Activated B cell treated with CpG ODN at 0.5 μM for 24 hours (primary cell): ENCODE measurements around the gene YLPM1. TPM values are rescaled to one million over a fixed set of nuclear protein-coding genes. Genes with fewer than 3 reads are reported as not detected.

Source experiments
- ATAC-seq: fragments of 200-7000 bp; cut with Tn5 transposase; one replicate; pipeline ENCODE4 v1.10.0; 2021; ENCODE audit warnings: low read depth, mild to moderate bottlenecking, moderate library complexity
- CTCF ChIA-PET: fragments of 350-600 bp; sonication (Branson Sonifier 250); formaldehyde crosslinking; loops from one replicate; lab custom pipeline; 2021; ENCODE audit warnings: antibody characterized with exemption; lab: Charles Lee
- POLR2A ChIA-PET: fragments of 350-600 bp; sonication (Branson Sonifier 250); formaldehyde crosslinking; loops from one replicate; lab custom pipeline; 2021; ENCODE audit warnings: antibody characterized with exemption; lab: Charles Lee
- DNase-seq: peaks from one replicate; pipeline ENCODE4 v3.0.0; 2022
- H3K27ac Mint-ChIP-seq: one replicate; pipeline ENCODE4 v1.8.0; 2020; ENCODE audit warnings: mixed read lengths
- H3K27me3 Mint-ChIP-seq: one replicate; pipeline ENCODE4 v1.8.0; 2021; ENCODE audit warnings: mixed read lengths
- H3K36me3 Mint-ChIP-seq: one replicate; pipeline ENCODE4 v1.8.0; 2021; ENCODE audit warnings: low read depth, mixed read lengths
- H3K4me1 Mint-ChIP-seq: one replicate; pipeline ENCODE4 v1.8.0; 2021; ENCODE audit warnings: mixed read lengths
- H3K4me3 Mint-ChIP-seq: one replicate; pipeline ENCODE4 v1.8.0; 2020; ENCODE audit warnings: mild to moderate bottlenecking, mixed read lengths
- H3K9me3 Mint-ChIP-seq: one replicate; pipeline ENCODE4 v1.8.0; 2020; ENCODE audit warnings: mixed read lengths
- intact Hi-C: fragments of 100-400 bp; cut with micrococcal nuclease; formaldehyde crosslinking; loops from one replicate; pipeline ENCODE4 v1.15.1; 2024
- total RNA-seq: library from RNA; stranded (reverse); gene quantifications from 2 replicates; pipeline ENCODE4 v1.2.3, GENCODE V29; 2022
- TF ChIP-seq, protein P1 (sequence below): fragments of 200-600 bp; IDR thresholded peaks from one replicate; pipeline ENCODE4 v1.8.0; 2022; ENCODE audit warnings: antibody characterized with exemption, mild to moderate bottlenecking

Gene YLPM1
- total RNA-seq, 1 donor from 2014 or later: 85.9 TPM

DNA sequence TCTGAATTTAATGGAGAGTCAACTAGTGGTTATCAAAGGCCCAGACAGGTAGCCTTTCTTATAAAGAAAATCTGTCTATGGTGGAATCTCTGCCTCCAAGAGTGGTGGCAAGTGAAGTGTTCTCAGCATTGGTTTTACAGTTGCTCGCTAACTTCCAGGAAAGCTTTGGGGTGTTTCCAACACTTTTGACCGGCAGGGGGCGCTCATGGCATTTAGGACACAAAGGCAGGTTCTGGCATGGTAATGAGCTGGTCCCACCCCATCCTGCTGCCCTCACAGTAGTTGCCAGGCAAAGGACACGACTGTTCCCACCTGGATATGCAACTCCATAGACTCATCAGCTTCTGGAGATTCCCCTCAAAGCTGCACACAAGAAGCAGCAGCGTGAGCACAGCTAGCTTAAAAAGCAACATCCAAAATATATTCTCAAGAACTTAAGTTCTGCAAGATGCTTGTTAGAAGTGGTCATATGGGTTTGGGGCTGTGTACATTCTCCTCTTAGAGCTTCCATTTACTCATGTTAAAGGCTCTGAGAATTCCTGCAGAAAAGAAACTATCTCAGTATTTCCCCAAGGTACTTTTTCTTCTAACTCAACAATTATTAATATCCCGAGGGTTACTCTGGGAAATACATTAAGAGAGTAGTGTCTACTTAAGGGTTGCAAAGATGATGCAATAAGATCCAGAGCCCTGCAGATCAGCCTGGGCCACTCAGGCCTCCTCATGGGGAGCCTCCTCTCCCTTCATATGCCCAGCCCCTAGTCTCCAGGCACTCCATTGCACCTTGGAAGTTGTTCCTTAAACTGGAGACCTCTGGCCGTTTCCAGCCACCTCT is 98.0 kb downstream of the YLPM1 start:
- Mint-ChIP-seq H3K9me3 (no peaks in the 10 kb centered on the region), H3K4me1 (peaks cover 6% of the 10 kb centered on the region), H3K27me3 (no peaks in the 10 kb centered on the region), H3K36me3 (peaks cover 3% of the 10 kb centered on the region), H3K4me3 (no peak overlapping the region), H3K27ac (no peak overlapping the region)
- ATAC-seq (peak; percentile 74), DNase-seq (peak; percentile 82)
- CTCF ChIA-PET: interaction anchor here (0.6 to 10.2 kb wide), 39 partner anchors 11 to 443 kb away, joined by 3 to 288 read pairs (median 7); partner anchors contain the start of genes EIF2B2, PROX2 and RPS6KL1
- POLR2A ChIA-PET: interaction anchor here (0.9 to 2.2 kb wide), 4 partner anchors 32 to 227 kb away, joined by 3 to 12 read pairs (median 4); no protein-coding TSS in a partner anchor
- intact Hi-C loops: loop anchor here (1.0 to 5.0 kb wide), 6 partner anchors 44 to 442 kb away; no protein-coding TSS in a partner anchor
- TF ChIP-seq, protein P1, sequence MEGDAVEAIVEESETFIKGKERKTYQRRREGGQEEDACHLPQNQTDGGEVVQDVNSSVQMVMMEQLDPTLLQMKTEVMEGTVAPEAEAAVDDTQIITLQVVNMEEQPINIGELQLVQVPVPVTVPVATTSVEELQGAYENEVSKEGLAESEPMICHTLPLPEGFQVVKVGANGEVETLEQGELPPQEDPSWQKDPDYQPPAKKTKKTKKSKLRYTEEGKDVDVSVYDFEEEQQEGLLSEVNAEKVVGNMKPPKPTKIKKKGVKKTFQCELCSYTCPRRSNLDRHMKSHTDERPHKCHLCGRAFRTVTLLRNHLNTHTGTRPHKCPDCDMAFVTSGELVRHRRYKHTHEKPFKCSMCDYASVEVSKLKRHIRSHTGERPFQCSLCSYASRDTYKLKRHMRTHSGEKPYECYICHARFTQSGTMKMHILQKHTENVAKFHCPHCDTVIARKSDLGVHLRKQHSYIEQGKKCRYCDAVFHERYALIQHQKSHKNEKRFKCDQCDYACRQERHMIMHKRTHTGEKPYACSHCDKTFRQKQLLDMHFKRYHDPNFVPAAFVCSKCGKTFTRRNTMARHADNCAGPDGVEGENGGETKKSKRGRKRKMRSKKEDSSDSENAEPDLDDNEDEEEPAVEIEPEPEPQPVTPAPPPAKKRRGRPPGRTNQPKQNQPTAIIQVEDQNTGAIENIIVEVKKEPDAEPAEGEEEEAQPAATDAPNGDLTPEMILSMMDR: no peak

DNA sequence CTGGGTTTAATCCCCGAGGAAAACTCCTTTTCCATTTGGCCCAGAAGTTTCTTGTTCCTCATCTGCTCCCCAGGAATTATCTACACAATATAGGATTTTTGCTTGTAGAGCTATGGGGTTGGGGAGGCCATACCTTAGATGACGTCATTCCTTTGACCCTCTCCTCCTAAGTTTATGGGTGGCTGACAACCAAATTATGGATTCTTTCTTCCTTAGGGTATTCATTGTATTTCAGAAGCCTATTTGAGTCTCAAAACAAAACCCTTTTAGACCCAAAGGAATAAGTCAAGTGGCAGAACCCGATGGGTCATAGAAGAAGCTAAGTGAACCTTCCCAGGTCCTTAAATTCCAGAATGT is 98.6 kb downstream of the YLPM1 start:
- TF ChIP-seq, protein P1: no peak
- CTCF ChIA-PET: interaction anchor here (0.9 to 10.2 kb wide), 26 partner anchors 10 to 269 kb away, joined by 3 to 288 read pairs (median 8); partner anchors contain the start of genes EIF2B2, PROX2 and RPS6KL1
- DNase-seq: no peak
- intact Hi-C loops: loop anchor here (1.0 to 5.0 kb wide), 6 partner anchors 44 to 442 kb away; no protein-coding TSS in a partner anchor
- Mint-ChIP-seq H3K27ac (no peak overlapping the region), H3K9me3 (no peaks in the 10 kb centered on the region), H3K27me3 (no peaks in the 10 kb centered on the region), H3K4me3 (no peak overlapping the region), H3K4me1 (peaks cover 4% of the 10 kb centered on the region), H3K36me3 (peaks cover 1% of the 10 kb centered on the region)
- ATAC-seq: no peak
- POLR2A ChIA-PET: interaction anchor here (1.8 to 2.2 kb wide), 2 partner anchors 44 to 80 kb away, joined by 5 to 12 read pairs; no protein-coding TSS in a partner anchor

DNA sequence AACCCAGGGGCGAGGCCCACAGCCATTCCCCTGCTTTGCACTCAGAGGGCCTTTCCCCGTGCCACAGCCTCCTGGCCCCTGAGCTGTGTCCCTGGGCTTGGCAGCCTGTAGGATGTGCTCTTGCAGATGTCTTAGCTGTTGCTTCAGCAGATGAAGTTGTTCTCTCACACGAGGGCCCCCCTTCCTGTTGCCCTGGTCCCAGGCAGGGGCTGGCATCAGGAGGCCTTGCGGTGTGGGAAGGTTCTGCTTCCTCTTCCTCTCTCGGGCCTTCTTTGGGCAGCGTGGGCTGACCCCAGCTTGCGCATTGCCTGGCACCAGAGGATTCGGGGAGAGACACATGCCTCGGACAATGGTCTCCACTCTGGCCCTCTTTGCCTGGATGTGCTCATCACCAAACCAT is 100.2 kb downstream of the YLPM1 start:
- Mint-ChIP-seq H3K36me3 (no peaks in the 10 kb centered on the region), H3K4me3 (no peak overlapping the region), H3K4me1 (peaks cover 4% of the 10 kb centered on the region), H3K27ac (no peak overlapping the region), H3K27me3 (no peaks in the 10 kb centered on the region), H3K9me3 (no peaks in the 10 kb centered on the region)
- DNase-seq (no peak), ATAC-seq (no peak)
- intact Hi-C loops: loop anchor here (5.0 kb wide), 2 partner anchors 84 to 159 kb away; no protein-coding TSS in a partner anchor
- TF ChIP-seq, protein P1: no peak
- CTCF ChIA-PET: interaction anchor here (1.0 to 10.2 kb wide), 5 partner anchors 9 to 225 kb away, joined by 3 to 288 read pairs (median 24); no protein-coding TSS in a partner anchor
- POLR2A ChIA-PET: no interaction called here

DNA sequence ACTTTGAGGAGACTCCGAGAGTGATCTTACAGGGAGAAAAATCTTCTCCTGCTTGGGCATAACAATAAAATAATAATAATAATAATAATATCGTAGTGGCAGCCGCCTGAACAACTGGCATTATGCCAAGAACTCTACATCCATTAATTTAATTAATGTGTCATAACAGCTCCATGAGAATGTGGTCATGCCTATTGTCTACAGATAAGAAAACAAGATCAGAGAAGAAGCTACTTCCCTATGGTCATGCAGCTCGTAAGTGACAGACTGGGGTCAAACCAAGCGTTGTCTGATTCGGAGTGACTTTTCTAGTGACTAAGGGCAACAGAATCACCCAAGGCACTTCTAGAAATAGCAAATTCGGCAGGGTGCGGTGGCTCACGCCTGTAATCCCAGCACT is 101.1 kb downstream of the YLPM1 start:
- H3K27me3 Mint-ChIP-seq: no peaks in the 10 kb centered on the region
- H3K27ac Mint-ChIP-seq: no peak overlapping the region
- DNase-seq: no peak
- H3K9me3 Mint-ChIP-seq: no peaks in the 10 kb centered on the region
- peaks cover 4% of the 10 kb centered on the region for H3K4me1 Mint-ChIP-seq
- TF ChIP-seq, protein P1: no peak
- ChIA-PET POLR2A (no interaction called here), CTCF (interaction anchor here (10.2 kb wide), 1 partner anchor 43 kb away, joined by 288 read pairs; no protein-coding TSS in a partner anchor)
- no peaks in the 10 kb centered on the region for H3K36me3 Mint-ChIP-seq
- no peak overlapping the region for H3K4me3 Mint-ChIP-seq
- intact Hi-C loops: loop anchor here (5.0 kb wide), 2 partner anchors 83 to 158 kb away; no protein-coding TSS in a partner anchor
- ATAC-seq: no peak

DNA sequence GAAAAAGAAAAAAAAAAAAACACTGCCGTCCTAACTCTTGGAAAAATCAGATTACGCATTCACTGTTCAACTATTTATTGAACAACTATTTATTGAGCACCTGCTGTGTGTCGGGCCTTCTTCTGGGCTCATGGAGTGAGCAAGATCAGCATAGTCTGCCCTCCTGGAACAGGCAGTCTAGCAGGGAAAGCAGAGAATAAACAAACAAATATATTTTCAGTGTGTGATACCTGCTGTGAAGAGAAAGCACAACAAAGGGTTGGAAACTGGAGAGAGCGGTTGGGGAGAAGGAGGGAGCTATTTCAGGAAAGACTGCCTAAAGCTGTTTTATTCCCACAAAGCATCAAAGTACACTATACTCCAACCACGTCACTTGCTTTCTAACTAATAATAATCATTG is 102.0 kb downstream of the YLPM1 start:
- ATAC-seq (no peak), DNase-seq (no peak)
- TF ChIP-seq, protein P1: no peak
- Mint-ChIP-seq H3K27me3 (no peaks in the 10 kb centered on the region), H3K9me3 (no peaks in the 10 kb centered on the region), H3K36me3 (no peaks in the 10 kb centered on the region), H3K4me1 (peaks cover 4% of the 10 kb centered on the region), H3K27ac (no peak overlapping the region), H3K4me3 (no peak overlapping the region)
- CTCF ChIA-PET: no interaction called here
- intact Hi-C loops: no loop called here
- POLR2A ChIA-PET: interaction anchor here (0.7 kb wide), 1 partner anchor 28 kb away, joined by 3 read pairs; no protein-coding TSS in a partner anchor
